Trophoblast cell (in vitro differentiated cells and primary cell): ENCODE results near the gene WDR13.

Experiments
- DNase-seq, 2 donors: peaks; one replicate each; pipeline ENCODE4 v3.0.0-alpha.2; 2016
- H2AFZ ChIP-seq: 2 replicates; pipeline ENCODE4 v1.6.1; 2013; ENCODE audit warnings: low read length, moderate library complexity, mild to moderate bottlenecking; ENCODE audit not compliant: insufficient read depth, poor library complexity
- H2AK5ac ChIP-seq: 2 replicates; pipeline ENCODE4 v1.6.1; 2013; ENCODE audit warnings: mild to moderate bottlenecking, low read length
- H2BK120ac ChIP-seq: 2 replicates; pipeline ENCODE4 v1.6.1; 2013; ENCODE audit warnings: low read length, mild to moderate bottlenecking, moderate library complexity; ENCODE audit not compliant: insufficient read depth, poor library complexity
- H2BK12ac ChIP-seq: 2 replicates; pipeline ENCODE4 v1.6.1; 2013; ENCODE audit warnings: mild to moderate bottlenecking, low read length, moderate library complexity
- H2BK5ac ChIP-seq: 2 replicates; pipeline ENCODE4 v1.6.1; 2013; ENCODE audit warnings: low read length, low read depth, moderate library complexity, mild to moderate bottlenecking; ENCODE audit not compliant: poor library complexity
- H3K14ac ChIP-seq: 2 replicates; pipeline ENCODE4 v1.6.1; 2013; ENCODE audit warnings: mild to moderate bottlenecking, low read length
- H3K18ac ChIP-seq: 2 replicates; pipeline ENCODE4 v1.6.1; 2013; ENCODE audit warnings: mild to moderate bottlenecking, low read length
- H3K23ac ChIP-seq: 2 replicates; pipeline ENCODE4 v1.6.1; 2013; ENCODE audit warnings: low read length
- H3K27ac ChIP-seq: 2 replicates; pipeline ENCODE4 v1.5.1; 2013; ENCODE audit warnings: low read depth, mild to moderate bottlenecking, inconsistent platforms, low read length, moderate library complexity
- H3K27me3 ChIP-seq: 2 replicates; pipeline ENCODE4 v1.6.1; 2013; ENCODE audit warnings: inconsistent platforms, mild to moderate bottlenecking, low read length, moderate library complexity; ENCODE audit not compliant: insufficient read depth
- H3K36me3 ChIP-seq, 2 experiments: 1 replicate in 1 of 2; 2 replicates in 1 of 2; pipeline ENCODE4 v1.6.1; 2013; ENCODE audit warnings: low read length in 2 of 2, mild to moderate bottlenecking in 2 of 2, moderate library complexity in 1 of 2; ENCODE audit not compliant: insufficient read depth in 2 of 2, control insufficient read depth in 1 of 2
- H3K4ac ChIP-seq: 2 replicates; pipeline ENCODE4 v1.6.1; 2013; ENCODE audit warnings: low read depth, mild to moderate bottlenecking, low read length, moderate library complexity
- H3K4me1 ChIP-seq, 2 experiments: 1 replicate in 1 of 2; 2 replicates in 1 of 2; pipeline ENCODE4 v1.6.1; 2013; ENCODE audit warnings: low read length in 2 of 2, mild to moderate bottlenecking in 2 of 2, moderate library complexity in 1 of 2; ENCODE audit not compliant: insufficient read depth in 2 of 2, control insufficient read depth in 1 of 2
- H3K4me2 ChIP-seq: 2 replicates; pipeline ENCODE4 v1.6.1; 2013; ENCODE audit warnings: inconsistent platforms, mild to moderate bottlenecking, low read length, moderate library complexity
- H3K4me3 ChIP-seq: 2 replicates; pipeline ENCODE4 v1.5.1; 2013; ENCODE audit warnings: mild to moderate bottlenecking, low read depth, low read length, inconsistent platforms
- H3K79me1 ChIP-seq: one replicate; pipeline ENCODE4 v1.6.1; 2013; ENCODE audit warnings: low read length
- H3K79me2 ChIP-seq: 2 replicates; pipeline ENCODE4 v1.6.1; 2013; ENCODE audit warnings: low read length, mild to moderate bottlenecking; ENCODE audit not compliant: control insufficient read depth, insufficient read depth, poor library complexity
- H3K9ac ChIP-seq: 2 replicates; pipeline ENCODE4 v1.6.1; 2013; ENCODE audit warnings: mild to moderate bottlenecking, low read length
- H3K9me3 ChIP-seq: 2 replicates; pipeline ENCODE4 v1.6.1; 2013; ENCODE audit warnings: low read depth, mild to moderate bottlenecking, control low read depth, inconsistent platforms, low read length; ENCODE audit not compliant: insufficient read depth
- H4K12ac ChIP-seq: 2 replicates; pipeline ENCODE4 v1.6.1; 2013; ENCODE audit warnings: low read depth, mild to moderate bottlenecking, low read length, moderate library complexity
- H4K8ac ChIP-seq: 2 replicates; pipeline ENCODE4 v1.6.1; 2013; ENCODE audit warnings: low read depth, mild to moderate bottlenecking, low read length, moderate library complexity
- H4K91ac ChIP-seq: one replicate; pipeline ENCODE4 v1.6.1; 2013; ENCODE audit warnings: low read depth, mild to moderate bottlenecking, low read length, moderate library complexity
- WGBS: extraction: QIAGEN DNeasy Blood & Tissue Kit; methylation state at CpG from one replicate; pipeline ENCODE4 v1.1.7; 2013; ENCODE audit warnings: missing lambda C conversion rate; ENCODE audit not compliant: insufficient read length, insufficient coverage; ENCODE audit errors: extremely low coverage; 5-methylcytosine and 5-hydroxymethylcytosine counted together

Gene WDR13

DNA sequence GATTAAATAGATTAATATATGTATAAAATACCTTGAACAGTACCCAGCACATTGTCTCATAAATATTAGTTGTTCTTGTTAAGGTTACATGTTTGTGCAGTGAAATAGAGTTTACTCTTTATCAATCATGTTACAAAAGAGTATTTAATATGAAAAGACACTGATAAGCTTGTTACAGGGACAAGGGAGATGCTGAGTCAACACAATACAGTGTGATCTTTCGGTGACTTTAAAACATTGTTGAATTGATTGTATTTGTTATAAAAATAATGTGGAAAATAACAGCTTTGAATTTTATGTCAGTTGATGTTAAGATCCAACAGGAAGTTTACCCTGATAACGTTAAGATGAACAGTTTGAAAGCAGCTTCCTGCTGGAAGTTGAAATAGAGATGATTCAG is 1.4 kb upstream of the WDR13 start:
- no peak overlapping the region for H3K4ac ChIP-seq
- H3K36me3 ChIP-seq: peaks cover 19 to 23% of the 10 kb centered on the region in 2 experiments
- no peak overlapping the region for H2AK5ac ChIP-seq
- H3K23ac ChIP-seq: no peak overlapping the region
- no peak overlapping the region for H2AFZ ChIP-seq
- no peak overlapping the region for H3K9ac ChIP-seq
- no peak for DNase-seq
- no peak overlapping the region for H4K91ac ChIP-seq
- no peak overlapping the region for H3K4me2 ChIP-seq
- no peaks in the 10 kb centered on the region for H3K27me3 ChIP-seq
- peaks cover 2% of the 10 kb centered on the region for H3K79me2 ChIP-seq
- no peak overlapping the region for H3K4me3 ChIP-seq
- peaks cover 8% of the 10 kb centered on the region for H3K79me1 ChIP-seq
- no peak overlapping the region for H2BK120ac ChIP-seq
- H3K18ac ChIP-seq: no peak overlapping the region
- peaks cover 5 to 7% of the 10 kb centered on the region in 2 experiments for H3K4me1 ChIP-seq
- H4K12ac ChIP-seq: no peak overlapping the region
- no peak overlapping the region for H2BK5ac ChIP-seq
- H4K8ac ChIP-seq: no peak overlapping the region
- H3K27ac ChIP-seq: no peak overlapping the region
- no peak overlapping the region for H2BK12ac ChIP-seq
- no peaks in the 10 kb centered on the region for H3K9me3 ChIP-seq
- no CpG with 5 or more reads among the region's 2 CpGs for WGBS
- no peak overlapping the region for H3K14ac ChIP-seq

- DNase-seq: no peak
- H3K9ac ChIP-seq: no peak overlapping the region
- peak overlapping the region; percentile 78 for H3K4me2 ChIP-seq
- H3K14ac ChIP-seq: peak overlapping the region; percentile 48
- peak overlapping the region; percentile 35 for H2AFZ ChIP-seq
- H3K79me2 ChIP-seq: peaks cover 2% of the 10 kb centered on the region
- peak overlapping the region; percentile 6 for H3K18ac ChIP-seq
- H4K91ac ChIP-seq: peak overlapping the region; percentile 70
- H3K4me1 ChIP-seq: peaks cover 4 to 5% of the 10 kb centered on the region in 2 experiments
- H3K4ac ChIP-seq: peak overlapping the region; percentile 33
- H3K36me3 ChIP-seq: peaks cover 33 to 42% of the 10 kb centered on the region in 2 experiments
- peak overlapping the region; percentile 97 for H2AK5ac ChIP-seq
- H3K23ac ChIP-seq: no peak overlapping the region
- no peak overlapping the region for H2BK12ac ChIP-seq
- no peaks in the 10 kb centered on the region for H3K9me3 ChIP-seq
- peak overlapping the region; percentile 89 for H4K12ac ChIP-seq
- WGBS: no CpG with 5 or more reads among the region's 25 CpGs
- peak overlapping the region; percentile 77 for H4K8ac ChIP-seq
- no peak overlapping the region for H3K27ac ChIP-seq
- H3K27me3 ChIP-seq: no peaks in the 10 kb centered on the region
- H3K4me3 ChIP-seq: no peak overlapping the region
- peak overlapping the region; percentile 31 for H2BK120ac ChIP-seq
- peaks cover 6% of the 10 kb centered on the region for H3K79me1 ChIP-seq
- no peak overlapping the region for H2BK5ac ChIP-seq
These were observed 1.3 kb downstream of the WDR13 start for GRCh38 chrX:48598614-48599013.

DNA sequence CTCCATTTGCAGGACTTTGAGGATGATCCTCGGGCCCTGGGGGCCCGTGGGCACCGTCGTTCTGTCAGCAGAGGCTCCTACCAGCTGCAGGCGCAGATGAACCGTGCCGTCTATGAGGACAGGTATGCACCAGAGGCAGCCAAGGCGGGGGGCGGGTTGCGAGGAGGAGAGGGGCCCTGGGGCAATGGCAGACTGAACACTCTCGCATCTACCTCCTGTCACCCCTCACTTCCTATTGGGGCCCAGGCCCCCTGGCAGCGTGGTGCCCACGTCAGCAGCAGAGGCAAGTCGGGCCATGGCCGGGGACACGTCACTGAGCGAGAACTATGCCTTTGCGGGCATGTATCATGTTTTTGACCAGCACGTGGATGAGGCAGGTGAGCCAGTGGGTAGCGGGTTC is 2.0 kb downstream of the WDR13 start:
- Histone ChIP-seq H3K14ac (no peak overlapping the region), H3K79me1 (peaks cover 6% of the 10 kb centered on the region), H4K8ac (no peak overlapping the region), H2AFZ (no peak overlapping the region), H3K23ac (no peak overlapping the region), H3K4me2 (no peak overlapping the region), H3K4me3 (no peak overlapping the region), H3K18ac (no peak overlapping the region), H2BK5ac (no peak overlapping the region), H2BK12ac (no peak overlapping the region), H3K79me2 (peaks cover 2% of the 10 kb centered on the region), H3K27me3 (no peaks in the 10 kb centered on the region), H3K9ac (no peak overlapping the region), H3K4me1 (peaks cover 4 to 5% of the 10 kb centered on the region in 2 experiments), H3K4ac (no peak overlapping the region), H3K36me3 (peaks cover 37 to 46% of the 10 kb centered on the region in 2 experiments), H2AK5ac (no peak overlapping the region), H4K12ac (no peak overlapping the region), H3K27ac (no peak overlapping the region), H3K9me3 (no peaks in the 10 kb centered on the region), H2BK120ac (no peak overlapping the region), H4K91ac (no peak overlapping the region)
- WGBS: no CpG with 5 or more reads among the region's 20 CpGs
- no peak for DNase-seq

GRCh38 chrX:48600226-48600625 is 2.9 kb downstream of the WDR13 start:
- Histone ChIP-seq H4K8ac (no peak overlapping the region), H3K79me1 (peaks cover 6% of the 10 kb centered on the region), H3K18ac (no peak overlapping the region), H3K4me3 (no peak overlapping the region), H2AK5ac (no peak overlapping the region), H2BK12ac (no peak overlapping the region), H3K23ac (no peak overlapping the region), H3K27me3 (no peaks in the 10 kb centered on the region), H3K79me2 (peaks cover 2% of the 10 kb centered on the region), H2AFZ (no peak overlapping the region), H3K4me1 (peaks cover 4 to 5% of the 10 kb centered on the region in 2 experiments), H4K12ac (no peak overlapping the region), H4K91ac (no peak overlapping the region), H3K9ac (no peak overlapping the region), H3K4ac (no peak overlapping the region), H3K36me3 (peaks cover 46 to 55% of the 10 kb centered on the region in 2 experiments), H2BK120ac (no peak overlapping the region), H2BK5ac (no peak overlapping the region), H3K4me2 (no peak overlapping the region), H3K27ac (no peak overlapping the region), H3K14ac (no peak overlapping the region), H3K9me3 (no peaks in the 10 kb centered on the region)
- no peak for DNase-seq
- no CpG with 5 or more reads among the region's 19 CpGs for whole genome bisulfite sequencing
